ENCODE measurements around the gene CENPP.

DNA sequence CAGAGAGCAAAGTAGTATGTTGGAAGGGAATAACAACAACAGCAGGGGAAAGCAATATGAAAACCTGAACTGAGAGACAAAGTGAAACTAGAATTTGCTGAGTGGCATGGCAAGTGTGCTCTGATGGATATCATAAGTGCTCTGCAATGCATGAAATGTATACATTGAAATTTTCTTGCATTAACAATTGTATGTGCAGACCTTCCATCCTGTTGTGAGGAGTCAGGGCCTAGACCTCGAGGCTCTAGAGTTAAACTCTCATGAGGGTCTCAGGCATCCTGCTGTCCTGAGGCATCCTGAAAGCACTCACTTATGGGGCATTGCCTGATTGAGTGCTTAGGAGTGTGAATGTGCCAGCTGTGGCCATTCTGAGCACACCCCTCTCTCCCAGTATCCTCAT, 208.9 kb downstream of the CENPP start:
- no peak for TF ChIP-seq EZH2 (IDR thresholded peaks at IDR 0.05)
- no peak for TF ChIP-seq POLR2AphosphoS5 (IDR thresholded peaks at IDR 0.05; ENCODE audit: borderline replicate concordance, low read depth, low read length)

Measured in SK-N-MC (cell line).